ENCODE results near the gene CCDC85B. TPM values are rescaled to one million over a fixed set of nuclear protein-coding genes. Genes with fewer than 3 reads are reported as not detected.

Gene CCDC85B
- total RNA-seq, 1 experiment from 2014 or later = 26.6 TPM

- intact Hi-C loops (cut with micrococcal nuclease; ENCODE audit: unreplicated experiment) = no loop called here
- DNase-seq = no peak
- Mint-ChIP-seq H3K27me3 (ENCODE audit: unreplicated experiment) (peaks cover 29% of the 10 kb centered on the region), H3K4me3 (ENCODE audit: low read depth, unreplicated experiment) (no peak overlapping the region), H3K27ac (ENCODE audit: unreplicated experiment) (no peak overlapping the region), H3K9me3 (ENCODE audit: low read depth, unreplicated experiment) (no peaks in the 10 kb centered on the region), H3K36me3 (ENCODE audit: insufficient read depth, unreplicated experiment) (peaks cover 35% of the 10 kb centered on the region), H3K4me1 (ENCODE audit: low read depth, unreplicated experiment) (peaks cover 9% of the 10 kb centered on the region)
- BruUV-seq (replicated peaks) = no TSS peak
- TF ChIP-seq, protein P1, sequence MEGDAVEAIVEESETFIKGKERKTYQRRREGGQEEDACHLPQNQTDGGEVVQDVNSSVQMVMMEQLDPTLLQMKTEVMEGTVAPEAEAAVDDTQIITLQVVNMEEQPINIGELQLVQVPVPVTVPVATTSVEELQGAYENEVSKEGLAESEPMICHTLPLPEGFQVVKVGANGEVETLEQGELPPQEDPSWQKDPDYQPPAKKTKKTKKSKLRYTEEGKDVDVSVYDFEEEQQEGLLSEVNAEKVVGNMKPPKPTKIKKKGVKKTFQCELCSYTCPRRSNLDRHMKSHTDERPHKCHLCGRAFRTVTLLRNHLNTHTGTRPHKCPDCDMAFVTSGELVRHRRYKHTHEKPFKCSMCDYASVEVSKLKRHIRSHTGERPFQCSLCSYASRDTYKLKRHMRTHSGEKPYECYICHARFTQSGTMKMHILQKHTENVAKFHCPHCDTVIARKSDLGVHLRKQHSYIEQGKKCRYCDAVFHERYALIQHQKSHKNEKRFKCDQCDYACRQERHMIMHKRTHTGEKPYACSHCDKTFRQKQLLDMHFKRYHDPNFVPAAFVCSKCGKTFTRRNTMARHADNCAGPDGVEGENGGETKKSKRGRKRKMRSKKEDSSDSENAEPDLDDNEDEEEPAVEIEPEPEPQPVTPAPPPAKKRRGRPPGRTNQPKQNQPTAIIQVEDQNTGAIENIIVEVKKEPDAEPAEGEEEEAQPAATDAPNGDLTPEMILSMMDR (IDR thresholded peaks at IDR 0.05; ENCODE audit: unreplicated experiment) = no peak
- CTCF ChIA-PET = interaction anchor here (1.0 to 2.3 kb wide), 2 partner anchors 11 to 13 kb away, joined by 7 to 12 read pairs; partner anchors contain the start of gene MUS81
Measured at GRCh38 chr11:65870706-65871681, 19.5 kb upstream of the CCDC85B start.

GRCh38 chr11:65871811-65872548 is 18.5 kb upstream of the CCDC85B start:
- Mint-ChIP-seq H3K9me3 (ENCODE audit: low read depth, unreplicated experiment) (no peaks in the 10 kb centered on the region), H3K4me3 (ENCODE audit: low read depth, unreplicated experiment) (no peak overlapping the region), H3K27ac (ENCODE audit: unreplicated experiment) (no peak overlapping the region), H3K27me3 (ENCODE audit: unreplicated experiment) (peaks cover 29% of the 10 kb centered on the region), H3K4me1 (ENCODE audit: low read depth, unreplicated experiment) (peaks cover 9% of the 10 kb centered on the region), H3K36me3 (ENCODE audit: insufficient read depth, unreplicated experiment) (peaks cover 28% of the 10 kb centered on the region)
- no peak for DNase-seq
- intact Hi-C loops (cut with micrococcal nuclease; ENCODE audit: unreplicated experiment) = no loop called here
- TF ChIP-seq, protein P1 (IDR thresholded peaks at IDR 0.05; ENCODE audit: unreplicated experiment) = no peak
- CTCF ChIA-PET = interaction anchor here (1.0 to 2.3 kb wide), 2 partner anchors 12 kb away, joined by 7 to 12 read pairs; partner anchors contain the start of gene MUS81
- no TSS peak for BruUV-seq (replicated peaks)

GRCh38 chr11:65872586-65873317 is 17.7 kb upstream of the CCDC85B start, which contains the start of gene EFEMP2:
EFEMP2 (minus strand) TSS chr11:65872800; CDS start chr11:65872354, 446 bp downstream.
- CTCF ChIA-PET = interaction anchor here (2.3 kb wide), 1 partner anchor 13 kb away, joined by 12 read pairs; the partner anchor contains the start of gene MUS81
- BruUV-seq (replicated peaks) = no TSS peak
- TF ChIP-seq, protein P1 (IDR thresholded peaks at IDR 0.05; ENCODE audit: unreplicated experiment) = no peak
- H3K36me3 Mint-ChIP-seq (ENCODE audit: insufficient read depth, unreplicated experiment) = peaks cover 29% of the 10 kb centered on the region
- no peaks in the 10 kb centered on the region for H3K9me3 Mint-ChIP-seq (ENCODE audit: low read depth, unreplicated experiment)
- peaks cover 29% of the 10 kb centered on the region for H3K27me3 Mint-ChIP-seq (ENCODE audit: unreplicated experiment)
- H3K4me3 Mint-ChIP-seq (ENCODE audit: low read depth, unreplicated experiment) = peak within 1 kb of the TSS; percentile 80
- peaks cover 9% of the 10 kb centered on the region for H3K4me1 Mint-ChIP-seq (ENCODE audit: low read depth, unreplicated experiment)
- intact Hi-C loops (cut with micrococcal nuclease; ENCODE audit: unreplicated experiment) = no loop called here
- no peak within 1 kb of the TSS for H3K27ac Mint-ChIP-seq (ENCODE audit: unreplicated experiment)
- DNase-seq = no peak

Data from Calu3 (cell line).